ENCODE measurements around the gene EIF4E3.

EIF4E3 gene

DNA sequence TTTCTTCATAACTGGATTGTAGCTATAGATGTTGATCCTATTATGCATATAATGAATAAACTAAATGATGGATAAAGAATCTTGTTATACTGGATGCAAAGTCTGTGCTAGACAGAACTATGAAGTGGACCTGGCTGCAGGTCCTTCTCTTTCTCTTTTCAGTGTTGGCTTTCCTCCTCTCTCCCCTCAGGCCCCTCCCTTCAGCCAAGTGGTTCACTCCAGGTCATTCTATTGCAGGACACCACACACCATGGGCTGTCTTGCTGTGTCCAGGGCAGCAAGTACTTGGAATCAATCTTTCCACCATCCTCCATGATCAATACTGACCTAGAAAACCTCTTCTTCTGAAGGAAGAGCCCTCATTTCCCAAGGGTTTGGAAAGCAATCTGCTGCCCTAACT is 20.3 kb downstream of the EIF4E3 start:
- TF ChIP-seq, protein P1, sequence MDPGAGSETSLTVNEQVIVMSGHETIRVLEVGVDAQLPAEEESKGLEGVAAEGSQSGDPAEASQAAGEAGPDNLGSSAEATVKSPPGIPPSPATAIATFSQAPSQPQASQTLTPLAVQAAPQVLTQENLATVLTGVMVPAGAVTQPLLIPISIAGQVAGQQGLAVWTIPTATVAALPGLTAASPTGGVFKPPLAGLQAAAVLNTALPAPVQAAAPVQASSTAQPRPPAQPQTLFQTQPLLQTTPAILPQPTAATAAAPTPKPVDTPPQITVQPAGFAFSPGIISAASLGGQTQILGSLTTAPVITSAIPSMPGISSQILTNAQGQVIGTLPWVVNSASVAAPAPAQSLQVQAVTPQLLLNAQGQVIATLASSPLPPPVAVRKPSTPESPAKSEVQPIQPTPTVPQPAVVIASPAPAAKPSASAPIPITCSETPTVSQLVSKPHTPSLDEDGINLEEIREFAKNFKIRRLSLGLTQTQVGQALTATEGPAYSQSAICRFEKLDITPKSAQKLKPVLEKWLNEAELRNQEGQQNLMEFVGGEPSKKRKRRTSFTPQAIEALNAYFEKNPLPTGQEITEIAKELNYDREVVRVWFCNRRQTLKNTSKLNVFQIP (CRISPR knock-in tag; IDR thresholded peaks at IDR 0.05; ENCODE audit: borderline replicate concordance, low read depth): no peak
- TF ChIP-seq RARB (CRISPR knock-in tag; IDR thresholded peaks at IDR 0.05): no peak
- no peak for TF ChIP-seq ZFP30 (CRISPR knock-in tag; IDR thresholded peaks at IDR 0.05)
- TF ChIP-seq TOX (CRISPR knock-in tag; IDR thresholded peaks at IDR 0.05; ENCODE audit: borderline replicate concordance): no peak
- TF ChIP-seq, protein P2, sequence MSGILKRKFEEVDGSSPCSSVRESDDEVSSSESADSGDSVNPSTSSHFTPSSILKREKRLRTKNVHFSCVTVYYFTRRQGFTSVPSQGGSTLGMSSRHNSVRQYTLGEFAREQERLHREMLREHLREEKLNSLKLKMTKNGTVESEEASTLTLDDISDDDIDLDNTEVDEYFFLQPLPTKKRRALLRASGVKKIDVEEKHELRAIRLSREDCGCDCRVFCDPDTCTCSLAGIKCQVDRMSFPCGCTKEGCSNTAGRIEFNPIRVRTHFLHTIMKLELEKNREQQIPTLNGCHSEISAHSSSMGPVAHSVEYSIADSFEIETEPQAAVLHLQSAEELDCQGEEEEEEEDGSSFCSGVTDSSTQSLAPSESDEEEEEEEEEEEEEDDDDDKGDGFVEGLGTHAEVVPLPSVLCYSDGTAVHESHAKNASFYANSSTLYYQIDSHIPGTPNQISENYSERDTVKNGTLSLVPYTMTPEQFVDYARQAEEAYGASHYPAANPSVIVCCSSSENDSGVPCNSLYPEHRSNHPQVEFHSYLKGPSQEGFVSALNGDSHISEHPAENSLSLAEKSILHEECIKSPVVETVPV (CRISPR knock-in tag; IDR thresholded peaks at IDR 0.05): no peak
- TF ChIP-seq ZC3H10 (CRISPR knock-in tag; IDR thresholded peaks at IDR 0.05): no peak
- TF ChIP-seq SNAI2 (CRISPR knock-in tag; IDR thresholded peaks at IDR 0.05): no peak
- no peak for TF ChIP-seq TCF4 (CRISPR knock-in tag; IDR thresholded peaks at IDR 0.05; ENCODE audit: borderline replicate concordance)
- TF ChIP-seq ZNF8 (CRISPR knock-in tag; IDR thresholded peaks at IDR 0.05): no peak
- TF ChIP-seq, protein P3, sequence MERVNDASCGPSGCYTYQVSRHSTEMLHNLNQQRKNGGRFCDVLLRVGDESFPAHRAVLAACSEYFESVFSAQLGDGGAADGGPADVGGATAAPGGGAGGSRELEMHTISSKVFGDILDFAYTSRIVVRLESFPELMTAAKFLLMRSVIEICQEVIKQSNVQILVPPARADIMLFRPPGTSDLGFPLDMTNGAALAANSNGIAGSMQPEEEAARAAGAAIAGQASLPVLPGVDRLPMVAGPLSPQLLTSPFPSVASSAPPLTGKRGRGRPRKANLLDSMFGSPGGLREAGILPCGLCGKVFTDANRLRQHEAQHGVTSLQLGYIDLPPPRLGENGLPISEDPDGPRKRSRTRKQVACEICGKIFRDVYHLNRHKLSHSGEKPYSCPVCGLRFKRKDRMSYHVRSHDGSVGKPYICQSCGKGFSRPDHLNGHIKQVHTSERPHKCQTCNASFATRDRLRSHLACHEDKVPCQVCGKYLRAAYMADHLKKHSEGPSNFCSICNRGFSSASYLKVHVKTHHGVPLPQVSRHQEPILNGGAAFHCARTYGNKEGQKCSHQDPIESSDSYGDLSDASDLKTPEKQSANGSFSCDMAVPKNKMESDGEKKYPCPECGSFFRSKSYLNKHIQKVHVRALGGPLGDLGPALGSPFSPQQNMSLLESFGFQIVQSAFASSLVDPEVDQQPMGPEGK (CRISPR knock-in tag; IDR thresholded peaks at IDR 0.05; ENCODE audit: borderline replicate concordance): no peak
- no peak for TF ChIP-seq ZNF565 (CRISPR knock-in tag; conservative IDR thresholded peaks at IDR 0.05; ENCODE audit: low read depth)
- no peak for TF ChIP-seq PPARA (CRISPR knock-in tag; IDR thresholded peaks at IDR 0.05; ENCODE audit: borderline replicate concordance)
- TF ChIP-seq ISL1 (CRISPR knock-in tag; IDR thresholded peaks at IDR 0.05): no peak
- TF ChIP-seq ARNTL (CRISPR knock-in tag; IDR thresholded peaks at IDR 0.05; ENCODE audit: borderline replicate concordance, low read depth): no peak
- no peak for TF ChIP-seq OSR1 (CRISPR knock-in tag; IDR thresholded peaks at IDR 0.05)
- TF ChIP-seq BACH2 (CRISPR knock-in tag; IDR thresholded peaks at IDR 0.05; ENCODE audit: borderline replicate concordance): no peak
- no peak for TF ChIP-seq ZFP3 (CRISPR knock-in tag; IDR thresholded peaks at IDR 0.05)
- no peak for ATAC-seq

DNA sequence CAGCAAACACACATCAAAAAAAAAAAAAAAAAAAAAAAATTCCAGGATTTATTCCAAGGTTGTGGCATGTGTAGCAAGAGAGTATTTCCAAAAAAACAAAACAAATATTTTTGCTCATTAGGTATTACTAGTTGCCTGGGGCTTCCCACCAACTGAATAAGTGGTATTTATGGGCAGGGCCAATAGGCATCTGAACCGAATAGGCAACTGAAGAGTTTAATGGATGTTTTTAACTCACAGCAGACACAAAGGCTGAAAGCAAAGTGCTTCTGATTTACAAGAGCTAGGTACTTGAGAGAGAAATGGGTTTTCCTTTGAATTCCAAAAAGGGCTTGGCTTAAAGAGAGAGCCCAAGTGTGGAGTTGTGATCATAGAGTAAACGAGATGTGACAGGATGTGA is 21.4 kb downstream of the EIF4E3 start:
- ATAC-seq: no peak
- TF ChIP-seq, protein P4, sequence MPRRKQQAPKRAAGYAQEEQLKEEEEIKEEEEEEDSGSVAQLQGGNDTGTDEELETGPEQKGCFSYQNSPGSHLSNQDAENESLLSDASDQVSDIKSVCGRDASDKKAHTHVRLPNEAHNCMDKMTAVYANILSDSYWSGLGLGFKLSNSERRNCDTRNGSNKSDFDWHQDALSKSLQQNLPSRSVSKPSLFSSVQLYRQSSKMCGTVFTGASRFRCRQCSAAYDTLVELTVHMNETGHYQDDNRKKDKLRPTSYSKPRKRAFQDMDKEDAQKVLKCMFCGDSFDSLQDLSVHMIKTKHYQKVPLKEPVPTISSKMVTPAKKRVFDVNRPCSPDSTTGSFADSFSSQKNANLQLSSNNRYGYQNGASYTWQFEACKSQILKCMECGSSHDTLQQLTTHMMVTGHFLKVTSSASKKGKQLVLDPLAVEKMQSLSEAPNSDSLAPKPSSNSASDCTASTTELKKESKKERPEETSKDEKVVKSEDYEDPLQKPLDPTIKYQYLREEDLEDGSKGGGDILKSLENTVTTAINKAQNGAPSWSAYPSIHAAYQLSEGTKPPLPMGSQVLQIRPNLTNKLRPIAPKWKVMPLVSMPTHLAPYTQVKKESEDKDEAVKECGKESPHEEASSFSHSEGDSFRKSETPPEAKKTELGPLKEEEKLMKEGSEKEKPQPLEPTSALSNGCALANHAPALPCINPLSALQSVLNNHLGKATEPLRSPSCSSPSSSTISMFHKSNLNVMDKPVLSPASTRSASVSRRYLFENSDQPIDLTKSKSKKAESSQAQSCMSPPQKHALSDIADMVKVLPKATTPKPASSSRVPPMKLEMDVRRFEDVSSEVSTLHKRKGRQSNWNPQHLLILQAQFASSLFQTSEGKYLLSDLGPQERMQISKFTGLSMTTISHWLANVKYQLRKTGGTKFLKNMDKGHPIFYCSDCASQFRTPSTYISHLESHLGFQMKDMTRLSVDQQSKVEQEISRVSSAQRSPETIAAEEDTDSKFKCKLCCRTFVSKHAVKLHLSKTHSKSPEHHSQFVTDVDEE (CRISPR knock-in tag; IDR thresholded peaks at IDR 0.05): no peak
- TF ChIP-seq ISL1 (CRISPR knock-in tag; IDR thresholded peaks at IDR 0.05) (no peak), ZC3H10 (CRISPR knock-in tag; IDR thresholded peaks at IDR 0.05) (no peak), TOX (CRISPR knock-in tag; IDR thresholded peaks at IDR 0.05; ENCODE audit: borderline replicate concordance) (no peak), SNAI2 (CRISPR knock-in tag; IDR thresholded peaks at IDR 0.05) (no peak), RARB (CRISPR knock-in tag; IDR thresholded peaks at IDR 0.05) (no peak), TCF4 (CRISPR knock-in tag; IDR thresholded peaks at IDR 0.05; ENCODE audit: borderline replicate concordance) (no peak), ZFP30 (CRISPR knock-in tag; IDR thresholded peaks at IDR 0.05) (no peak), ZNF565 (CRISPR knock-in tag; conservative IDR thresholded peaks at IDR 0.05; ENCODE audit: low read depth) (no peak)
- TF ChIP-seq, protein P5, sequence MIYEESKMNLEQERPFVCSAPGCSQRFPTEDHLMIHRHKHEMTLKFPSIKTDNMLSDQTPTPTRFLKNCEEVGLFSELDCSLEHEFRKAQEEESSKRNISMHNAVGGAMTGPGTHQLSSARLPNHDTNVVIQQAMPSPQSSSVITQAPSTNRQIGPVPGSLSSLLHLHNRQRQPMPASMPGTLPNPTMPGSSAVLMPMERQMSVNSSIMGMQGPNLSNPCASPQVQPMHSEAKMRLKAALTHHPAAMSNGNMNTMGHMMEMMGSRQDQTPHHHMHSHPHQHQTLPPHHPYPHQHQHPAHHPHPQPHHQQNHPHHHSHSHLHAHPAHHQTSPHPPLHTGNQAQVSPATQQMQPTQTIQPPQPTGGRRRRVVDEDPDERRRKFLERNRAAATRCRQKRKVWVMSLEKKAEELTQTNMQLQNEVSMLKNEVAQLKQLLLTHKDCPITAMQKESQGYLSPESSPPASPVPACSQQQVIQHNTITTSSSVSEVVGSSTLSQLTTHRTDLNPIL (CRISPR knock-in tag; IDR thresholded peaks at IDR 0.05; ENCODE audit: low read depth): no peak
